GM21381 (cell line): ENCODE data around the gene ADORA2A.

Experiments used
- ATAC-seq: cut with Tn5 transposase; IDR thresholded peaks from one replicate; pipeline ENCODE4 v1.9.1; 2021; ENCODE audit warnings: mild to moderate bottlenecking, moderate library complexity; ENCODE audit not compliant: unreplicated experiment

Gene ADORA2A

DNA sequence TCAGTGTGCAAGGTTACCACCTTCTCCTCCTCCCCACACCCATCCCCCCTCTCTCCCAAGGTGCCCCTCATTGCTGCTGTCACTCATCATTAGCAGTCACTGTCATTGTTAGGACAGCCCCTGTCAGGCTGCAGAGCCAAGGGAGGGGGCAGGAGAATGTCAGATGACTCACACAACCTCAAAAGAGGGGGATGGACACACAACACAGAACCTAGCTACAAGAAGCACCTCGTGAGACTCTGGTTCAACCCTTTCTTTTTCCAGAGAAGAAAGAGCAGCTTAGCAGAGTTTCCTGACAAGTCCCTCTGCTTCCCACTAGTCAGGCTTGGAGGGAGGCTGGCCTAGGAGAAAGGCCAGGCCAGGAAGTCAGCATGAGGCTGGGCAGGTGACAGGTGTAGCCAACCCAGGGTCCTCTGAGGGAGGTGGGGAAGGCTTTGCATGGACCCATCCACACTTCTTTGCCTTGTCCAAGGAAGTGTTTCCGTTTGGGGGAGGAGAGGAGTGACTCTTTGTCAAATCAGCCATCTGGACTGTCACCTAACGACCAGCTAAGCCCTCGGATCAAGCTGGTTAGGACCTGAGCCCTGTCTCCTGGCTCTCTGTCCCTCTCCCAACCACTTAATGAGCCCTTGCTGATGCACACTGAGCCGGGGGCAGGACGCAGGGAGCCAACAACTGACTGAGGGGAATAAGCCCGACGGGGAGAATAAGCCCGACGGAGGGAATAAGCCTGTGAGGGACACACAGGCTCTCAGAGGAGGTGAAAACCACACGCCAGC is 18.3 kb downstream of the ADORA2A start:
- no peak for ATAC-seq

DNA sequence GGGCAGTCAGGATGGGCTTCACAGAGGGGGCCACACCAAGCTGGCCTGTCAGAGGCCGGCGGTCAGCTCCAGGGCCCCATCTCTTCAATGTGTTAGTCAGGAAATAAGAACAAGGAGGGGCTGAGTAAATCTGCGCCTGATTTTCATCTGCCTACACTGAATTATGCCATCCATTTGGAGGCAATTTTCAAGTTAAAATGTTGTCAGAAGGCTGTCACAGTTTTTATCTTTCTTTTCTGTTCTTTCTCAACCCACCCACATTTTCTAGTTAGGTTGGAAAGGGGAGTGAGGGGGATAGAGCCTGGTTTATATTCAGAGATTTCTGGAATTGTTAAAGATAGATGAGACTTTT is 18.8 kb downstream of the ADORA2A start:
- no peak for ATAC-seq

DNA sequence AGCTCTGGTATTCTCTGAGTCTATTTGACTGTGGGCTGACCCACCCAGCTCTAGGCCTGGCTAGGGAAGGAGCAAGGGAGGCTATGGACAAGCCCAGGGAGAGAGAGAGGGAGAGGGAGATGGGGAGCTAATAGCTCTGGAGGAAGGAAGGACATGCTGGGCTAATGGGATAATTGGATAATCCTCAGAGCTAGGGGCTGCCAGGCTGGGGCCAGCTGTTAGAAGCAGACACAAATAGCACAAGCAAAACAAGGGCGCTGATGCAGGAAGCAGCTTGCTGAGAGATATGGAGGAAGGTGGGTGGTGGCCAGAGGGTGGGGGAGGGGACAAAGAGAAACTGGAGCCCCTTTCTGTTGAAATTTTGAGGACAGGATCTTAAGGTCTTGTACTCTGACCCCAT is 23.2 kb downstream of the ADORA2A start:
- ATAC-seq, result no peak

DNA sequence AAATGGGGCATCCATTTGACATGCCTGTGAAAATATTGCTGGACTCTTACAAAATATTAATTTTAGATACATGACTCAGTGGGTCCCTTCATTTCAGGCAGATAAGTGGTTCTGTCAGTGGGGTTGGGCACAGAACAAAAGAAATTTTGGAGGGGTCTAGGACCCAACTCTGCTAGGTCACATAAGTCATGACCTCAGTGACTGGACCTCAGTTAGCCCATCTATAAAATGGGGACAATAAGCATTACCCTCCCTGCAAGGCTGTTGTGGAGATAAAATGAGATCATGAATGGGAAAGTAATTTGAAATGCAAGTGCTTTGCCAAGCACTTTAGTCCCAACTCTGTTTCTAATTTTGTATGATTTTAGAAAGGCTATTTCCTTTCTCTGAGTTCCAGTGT is 23.8 kb downstream of the ADORA2A start:
- no peak for ATAC-seq

DNA sequence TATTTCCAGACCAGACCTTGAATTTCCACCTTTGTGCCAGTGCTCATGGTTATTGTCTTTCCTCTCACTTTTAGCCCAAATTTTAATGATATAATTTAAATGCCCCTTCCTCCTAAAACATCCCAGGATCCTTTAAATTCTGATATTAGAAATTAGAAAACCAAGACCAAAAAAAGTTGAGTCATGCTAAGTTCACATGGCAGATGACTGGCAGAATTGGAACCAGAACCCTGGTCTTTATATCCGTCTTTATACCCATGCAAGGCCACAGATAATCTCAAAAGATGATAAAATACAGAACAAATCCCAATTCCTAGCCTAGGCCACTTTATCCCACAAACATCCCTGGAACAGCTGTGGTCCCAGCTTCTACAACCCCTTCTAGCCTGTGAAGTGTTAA is 26.5 kb downstream of the ADORA2A start:
- no peak for ATAC-seq

DNA sequence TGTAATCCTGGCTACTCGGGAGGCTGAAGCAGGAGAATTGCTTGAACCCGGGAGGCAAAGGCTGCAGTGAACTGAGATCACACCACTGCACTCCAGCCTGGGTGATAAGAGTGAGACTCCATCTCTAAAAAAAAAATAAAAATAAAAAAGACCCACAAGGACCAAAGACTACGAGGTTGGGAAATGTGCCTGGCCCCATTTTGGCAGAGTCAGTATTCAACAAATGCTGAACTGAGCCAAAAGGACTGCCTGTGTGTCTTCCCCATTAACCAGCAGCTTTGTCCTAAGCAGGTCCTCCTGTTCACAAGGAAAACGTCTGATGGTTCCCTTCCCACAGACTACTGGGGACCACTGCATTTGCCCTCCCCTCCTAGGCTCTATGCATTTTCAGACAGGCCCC is 27.6 kb downstream of the ADORA2A start:
- ATAC-seq, result no peak

DNA sequence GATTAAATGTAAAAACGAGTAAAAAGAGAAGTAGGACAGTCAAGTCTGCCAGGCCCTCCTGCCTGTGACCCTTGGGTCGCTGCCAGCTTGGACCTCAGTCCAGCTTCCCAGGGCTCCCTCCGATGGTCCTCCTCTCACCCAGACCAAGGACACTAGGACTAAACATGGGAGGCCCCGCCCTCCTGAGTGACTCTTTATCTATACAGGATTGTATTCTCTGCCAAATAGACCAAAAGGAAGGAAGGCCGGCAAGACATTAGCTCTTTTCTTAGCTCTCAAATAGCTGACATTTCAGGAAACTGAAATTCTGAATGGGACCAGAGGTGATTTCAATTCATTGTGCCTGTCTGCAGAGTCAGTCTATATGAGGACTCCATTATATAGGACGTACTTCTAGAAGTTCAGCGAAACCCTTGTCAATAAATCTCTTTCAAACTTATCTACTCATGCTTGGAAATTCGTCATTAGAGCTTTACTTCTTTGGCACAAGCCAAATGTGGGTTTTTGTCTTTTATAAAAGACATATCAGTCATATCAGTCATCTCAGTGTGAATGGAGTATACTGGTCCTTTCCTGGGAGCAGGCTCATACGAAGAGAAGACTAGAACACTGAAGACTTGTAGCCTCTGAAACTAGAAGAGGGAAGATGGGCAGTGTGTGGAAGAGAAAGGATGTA is 28.5 kb downstream of the ADORA2A start:
- no peak for ATAC-seq

DNA sequence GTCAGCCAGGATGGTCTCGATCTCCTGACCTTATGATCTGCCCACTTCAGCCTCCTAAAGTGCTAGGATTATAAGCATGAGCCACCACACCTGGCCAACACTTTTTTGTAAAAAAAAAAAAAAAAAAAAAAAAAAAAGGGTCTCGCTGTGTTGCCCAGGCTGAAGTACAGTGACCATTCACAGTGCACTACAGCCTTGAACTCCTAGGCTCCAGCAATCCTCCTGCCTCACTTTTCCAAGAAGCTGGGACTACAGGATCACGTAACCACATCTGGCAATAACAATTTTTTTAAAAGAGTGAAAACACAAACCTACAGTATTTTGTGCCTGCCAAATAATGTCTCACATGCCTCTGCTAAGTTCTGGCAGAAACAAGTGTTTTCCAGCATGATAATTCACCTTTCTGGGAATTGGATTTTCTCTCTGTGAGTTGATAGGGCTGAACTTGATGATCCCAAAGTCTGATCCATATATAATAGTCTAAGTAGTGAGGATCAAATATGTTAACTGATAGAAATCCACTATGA is 30.6 kb downstream of the ADORA2A start:
- no peak for ATAC-seq

DNA sequence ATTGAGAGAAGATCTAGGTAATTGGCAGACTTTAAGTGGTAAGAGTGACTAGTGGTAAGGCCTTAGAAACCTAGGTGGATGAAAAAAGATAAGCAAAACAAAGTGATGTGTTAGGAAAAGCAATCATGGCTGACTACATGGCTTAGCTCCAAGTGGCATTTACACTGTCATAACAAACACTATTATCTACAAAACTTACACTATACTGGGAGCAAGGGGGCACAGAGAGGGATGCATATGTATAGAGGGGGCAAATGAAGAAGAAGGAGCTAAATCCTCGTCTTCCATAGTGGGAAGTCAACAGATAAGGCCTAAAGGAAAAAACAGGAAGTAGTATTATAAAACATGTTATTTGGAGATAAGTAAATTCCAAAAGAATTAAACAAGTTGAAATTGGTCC is 32.5 kb downstream of the ADORA2A start:
- ATAC-seq, result no peak

DNA sequence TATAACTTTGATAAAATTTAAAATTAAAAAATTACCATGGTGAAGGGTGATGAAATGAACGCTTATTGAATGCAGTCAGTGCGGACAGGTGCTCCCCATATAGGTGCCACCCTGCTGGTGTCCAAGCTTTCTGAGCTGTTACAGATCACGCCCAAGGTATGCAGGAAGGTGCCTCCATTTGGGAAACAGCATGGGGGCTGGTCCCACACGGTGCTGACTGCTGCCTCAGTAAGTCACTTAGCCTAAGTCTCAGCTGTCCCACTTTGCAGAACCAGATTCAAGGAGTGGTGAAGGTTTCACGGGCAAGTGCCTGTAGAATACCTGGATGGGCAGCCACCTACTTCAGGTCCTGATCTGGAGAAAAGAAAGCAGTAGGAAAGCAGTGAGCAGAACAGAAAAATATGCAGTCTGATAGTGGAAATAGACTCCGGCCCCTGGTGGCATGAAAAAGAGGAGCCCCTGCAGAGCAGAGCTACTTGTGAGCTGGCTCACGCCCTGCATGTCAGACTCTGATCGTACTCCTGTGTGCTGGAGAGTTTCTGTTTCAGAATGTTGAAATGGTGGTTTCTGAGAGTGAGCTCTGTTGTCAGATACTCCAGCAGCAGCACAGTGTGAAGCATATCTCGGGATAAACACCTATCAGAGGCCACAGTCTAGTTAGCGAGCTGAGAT is 33.2 kb downstream of the ADORA2A start:
- no peak for ATAC-seq

DNA sequence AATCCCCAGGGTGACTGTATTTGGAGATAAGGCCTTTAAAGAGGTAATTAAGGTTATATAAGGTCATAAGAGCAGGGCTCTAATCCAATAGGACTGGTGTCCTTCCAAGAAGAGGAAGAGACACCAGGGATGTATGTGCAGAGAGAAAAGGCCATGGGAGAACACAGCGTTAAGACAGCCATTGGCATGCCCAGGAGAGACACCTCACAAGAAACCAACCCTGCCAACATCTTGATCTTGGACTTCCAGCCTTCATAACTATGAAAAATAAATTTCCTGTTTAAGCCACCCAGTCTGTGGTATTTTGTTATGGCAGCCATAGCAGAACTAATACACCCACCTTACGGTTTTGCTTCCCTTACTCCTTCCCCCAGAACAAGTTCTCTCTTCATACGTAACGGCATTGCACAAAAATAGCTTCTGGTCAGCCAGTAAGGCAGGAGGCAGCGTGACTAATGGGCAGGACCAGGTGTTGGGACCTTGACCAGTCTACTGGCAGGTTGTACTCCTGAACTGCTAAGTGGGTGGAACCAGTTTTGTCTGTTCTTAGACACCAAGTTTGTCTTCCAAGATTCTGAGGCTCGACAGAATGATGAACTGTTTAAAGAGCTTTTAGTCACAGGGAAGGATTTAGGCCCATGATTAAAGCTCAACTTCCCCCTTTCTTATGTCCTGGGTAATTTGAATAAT is 35.8 kb downstream of the ADORA2A start:
- ATAC-seq, result no peak

DNA sequence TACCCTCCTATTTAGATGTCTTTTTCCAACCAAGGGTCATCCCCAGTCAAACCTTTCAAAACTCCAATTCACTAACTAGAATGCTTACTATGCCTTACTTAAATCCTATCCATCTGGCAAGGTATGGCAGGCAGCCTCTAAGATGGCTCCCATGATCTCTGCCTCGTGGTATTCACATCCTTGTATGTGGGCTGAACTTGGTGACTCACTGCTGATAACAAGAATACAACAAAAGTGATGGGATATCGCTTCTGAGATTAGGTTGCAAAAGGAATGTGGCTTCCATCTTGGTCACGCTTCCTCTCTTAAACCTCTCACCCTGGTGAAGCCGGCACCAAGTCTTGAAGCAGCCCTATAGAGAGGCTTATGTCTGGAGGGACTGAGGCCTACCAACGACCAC is 38.2 kb downstream of the ADORA2A start:
- ATAC-seq, result no peak

DNA sequence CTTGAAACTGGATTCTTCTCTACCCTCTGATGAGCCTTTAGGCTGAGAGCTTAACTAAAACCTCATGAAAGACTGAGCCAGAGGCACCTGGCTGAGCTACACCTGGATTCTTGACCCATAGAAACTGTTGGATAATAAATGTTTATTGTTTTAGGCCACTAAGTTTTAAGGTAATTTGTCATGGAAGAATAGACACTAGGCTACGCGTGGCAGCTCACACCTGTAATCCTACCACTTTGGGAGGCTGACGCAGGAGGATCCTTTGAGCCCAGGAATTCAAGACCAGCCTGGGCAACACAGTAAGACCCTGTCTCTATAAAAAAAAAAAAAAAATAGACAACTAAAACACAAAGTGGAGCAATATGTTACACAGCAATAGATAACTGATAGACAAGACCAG is 38.6 kb downstream of the ADORA2A start:
- ATAC-seq, result no peak

DNA sequence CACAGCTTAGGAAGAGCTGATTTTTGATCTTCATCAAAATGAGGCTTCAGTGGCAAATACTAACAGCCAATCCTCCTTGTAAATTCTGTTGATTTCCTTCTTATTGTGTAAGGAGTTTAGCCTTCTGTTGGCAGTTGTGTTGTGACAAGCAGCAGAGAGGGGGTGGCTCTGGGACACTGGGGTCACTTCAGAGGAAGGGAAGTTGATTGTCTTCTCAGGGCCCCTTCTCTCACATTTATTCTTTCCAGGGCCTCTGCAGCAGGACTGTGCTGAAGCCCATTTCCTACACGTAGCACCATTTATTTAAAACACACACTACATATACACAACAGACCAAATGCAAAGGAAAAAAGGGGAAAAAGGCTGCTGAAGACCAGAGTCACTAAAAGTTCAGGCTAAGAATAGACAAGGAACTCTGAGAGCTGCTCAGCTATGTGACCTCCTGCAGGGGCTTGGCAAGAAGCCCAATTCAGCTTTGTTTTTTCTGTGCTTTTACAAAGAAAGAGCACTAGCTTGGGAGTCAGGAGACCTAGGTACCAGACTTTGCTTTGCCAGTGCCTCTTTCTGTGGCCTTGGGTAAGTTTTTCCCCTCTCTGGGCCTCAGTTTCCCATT is 39.4 kb downstream of the ADORA2A start:
- no peak for ATAC-seq

DNA sequence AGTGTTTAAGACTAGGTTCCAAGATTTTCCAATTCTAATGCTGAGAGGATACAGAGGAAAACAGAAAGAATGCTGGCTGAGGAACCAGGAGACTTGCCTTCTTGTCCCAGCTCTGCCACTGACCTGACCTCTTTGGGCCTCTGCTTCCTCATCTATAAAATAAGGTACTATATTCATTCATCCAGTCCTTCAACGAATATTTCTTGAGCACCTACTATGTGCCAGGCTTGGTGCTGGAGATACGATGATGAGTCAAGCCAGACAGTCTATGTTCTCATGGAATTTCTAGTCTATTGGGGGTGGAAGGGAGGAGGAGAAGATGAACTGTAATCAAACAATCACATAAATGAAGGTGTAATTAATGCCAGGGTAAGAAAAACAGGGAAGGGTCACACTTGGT is 39.9 kb downstream of the ADORA2A start:
- no peak for ATAC-seq

DNA sequence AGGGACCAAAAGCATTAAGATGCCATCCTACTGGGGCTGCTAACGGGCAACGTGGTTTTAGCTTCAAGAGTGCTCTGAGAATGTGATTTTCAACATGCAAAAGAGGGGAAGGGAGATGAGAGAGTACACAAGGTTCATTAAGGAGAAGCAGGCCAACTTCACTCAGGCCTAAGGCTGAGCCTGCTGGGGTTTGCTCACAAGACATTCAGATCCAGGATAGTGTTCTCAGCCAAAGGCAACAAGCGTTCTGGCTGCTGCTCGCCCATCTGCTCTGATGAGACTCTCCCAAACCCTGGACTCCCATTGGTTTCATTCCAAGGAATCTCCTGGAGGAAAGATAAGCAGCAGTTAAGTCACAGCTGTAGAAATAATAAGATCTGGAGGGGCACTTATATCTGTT is 44.2 kb downstream of the ADORA2A start:
- ATAC-seq, result no peak

DNA sequence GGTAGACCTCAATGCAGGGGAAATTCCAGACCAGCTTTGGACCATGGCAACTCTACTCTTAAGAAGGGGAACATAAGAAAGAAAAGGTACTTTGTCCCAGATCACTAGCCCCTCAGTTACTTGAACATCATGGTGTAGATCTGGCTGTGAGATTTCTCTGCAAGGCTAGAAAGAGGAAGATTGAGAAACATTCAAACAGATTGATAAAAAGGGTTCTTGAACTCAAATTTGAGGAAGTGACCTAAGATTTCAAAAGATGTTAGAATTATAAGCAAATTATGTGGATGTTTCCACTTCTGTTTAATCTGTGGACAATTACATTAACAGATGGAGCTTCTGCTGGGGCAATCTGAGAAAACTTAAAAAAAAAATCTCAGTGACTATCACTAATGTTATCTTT is 45.9 kb downstream of the ADORA2A start:
- no peak for ATAC-seq

DNA sequence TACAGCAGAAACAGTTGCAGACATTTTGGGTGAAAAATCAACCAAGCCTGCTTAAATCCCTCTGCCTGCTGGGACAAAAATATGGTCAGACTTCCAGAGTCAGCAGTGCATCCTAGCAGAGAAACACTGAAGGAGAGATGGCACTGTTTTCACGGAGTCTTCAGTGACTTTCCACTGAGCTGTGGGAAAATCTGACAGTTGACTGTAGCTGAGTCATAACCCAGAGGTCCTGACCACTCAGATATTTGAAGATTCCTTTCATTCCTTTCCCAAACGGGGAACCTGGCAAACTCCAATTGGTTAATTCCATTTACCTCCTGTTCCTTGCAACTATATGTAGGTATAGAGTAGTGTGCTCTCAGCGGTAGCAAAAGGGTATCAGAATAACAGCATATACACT is 46.8 kb downstream of the ADORA2A start:
- no peak for ATAC-seq

DNA sequence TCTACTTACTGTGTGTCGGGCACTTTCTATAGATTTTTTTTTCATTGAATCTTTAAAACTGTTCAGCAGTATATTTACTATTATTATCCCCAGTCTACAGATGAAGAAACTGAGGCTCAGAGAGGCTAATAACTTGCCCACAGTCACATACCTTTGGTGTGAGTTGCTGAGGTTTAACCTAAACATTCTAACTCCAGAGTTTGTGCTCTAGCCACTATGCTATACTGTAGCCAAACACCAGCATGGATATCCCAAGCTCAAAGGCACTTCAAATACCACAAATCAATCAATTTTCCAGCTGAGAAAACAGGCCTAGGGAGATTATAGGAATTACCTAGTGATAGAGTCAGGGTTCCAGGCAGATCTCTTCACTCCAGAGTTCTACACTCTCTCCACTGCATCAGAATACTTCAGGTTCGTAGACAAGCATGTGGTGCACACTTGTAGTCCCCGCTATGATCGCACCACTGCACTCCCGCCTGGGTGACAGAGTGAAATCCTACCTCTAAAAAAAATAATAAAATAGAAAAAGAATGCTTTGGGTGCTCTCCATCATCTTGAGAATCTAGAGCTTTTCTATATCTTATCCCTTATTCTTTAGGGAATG is 47.4 kb downstream of the ADORA2A start:
- ATAC-seq, result no peak

DNA sequence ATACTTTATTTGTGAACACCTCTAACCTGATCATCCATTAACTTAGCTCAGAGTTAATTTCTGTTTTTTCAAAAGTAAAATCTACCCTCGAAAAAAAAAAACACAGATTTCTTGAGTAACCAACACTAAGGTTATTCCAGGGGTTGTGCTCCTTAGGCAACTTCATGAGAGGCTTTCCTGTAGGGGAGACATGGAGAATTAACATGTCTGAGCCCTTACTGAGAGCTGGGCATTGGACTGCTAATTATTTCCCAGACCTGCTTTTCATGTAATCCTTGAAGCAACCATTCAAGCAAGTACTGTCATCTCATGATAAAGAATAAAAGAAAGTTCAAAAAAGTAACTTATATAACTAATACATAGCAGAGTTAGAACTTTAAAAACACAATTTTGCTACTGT is 54.2 kb downstream of the ADORA2A start:
- ATAC-seq, result no peak

DNA sequence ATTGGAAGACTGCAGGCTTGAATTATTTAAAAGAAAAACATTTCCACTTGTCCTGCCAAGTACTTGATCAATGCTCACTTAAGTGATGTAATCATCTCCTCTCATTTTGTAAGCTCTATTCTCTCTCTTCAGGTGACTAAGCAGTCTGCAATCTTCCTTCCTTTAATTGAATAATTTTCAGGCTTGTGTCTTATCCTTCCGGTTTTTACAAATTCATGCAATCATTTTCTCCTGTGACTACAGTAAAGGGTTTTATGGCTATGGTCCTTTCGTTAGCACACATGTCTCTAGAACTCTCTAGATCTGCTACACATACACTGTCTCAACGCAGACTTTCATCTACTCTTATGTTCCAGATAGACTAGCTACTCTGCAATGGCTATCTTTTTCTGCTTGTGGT is 55.2 kb downstream of the ADORA2A start:
- no peak for ATAC-seq
